ENCODE data around the gene CEP295NL. TPM values are rescaled to one million over a fixed set of nuclear protein-coding genes. Genes with fewer than 3 reads are reported as not detected.
A peak's percentile ranks its signal among the peaks of the same experiment; 100 is the strongest.
"Not testable (repeated sequence)": the region's sequence is repeated elsewhere in the genome, so short reads cannot be mapped to it uniquely, and the experiment has no call there.

Gene CEP295NL
- polyA plus RNA-seq, 1 donor: 0.78 TPM

DNA sequence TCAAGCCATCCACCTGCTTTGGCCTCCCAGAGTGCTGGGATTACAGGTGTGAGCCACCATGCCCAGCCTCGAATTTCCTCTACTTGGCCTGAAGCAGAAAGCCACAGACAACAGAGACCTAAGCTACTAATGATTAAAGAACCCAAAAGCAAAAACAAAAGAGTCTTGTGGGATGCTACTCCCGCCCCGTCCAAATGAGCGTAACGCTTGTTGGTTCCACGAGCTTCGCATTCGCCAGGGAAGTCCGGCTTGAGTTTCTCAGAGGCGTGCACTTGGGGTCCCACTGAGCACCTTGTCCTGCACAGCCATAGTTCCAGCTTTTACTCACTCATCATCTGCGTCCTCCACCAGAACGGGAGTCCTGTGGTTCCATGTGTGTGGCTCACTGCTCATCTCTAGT lies 16.0 kb downstream of the CEP295NL start:
- DNase-seq: no peak

GRCh38 chr17:78885956-78886355 lies 17.0 kb downstream of the CEP295NL start:
- DNase-seq: no peak

DNA sequence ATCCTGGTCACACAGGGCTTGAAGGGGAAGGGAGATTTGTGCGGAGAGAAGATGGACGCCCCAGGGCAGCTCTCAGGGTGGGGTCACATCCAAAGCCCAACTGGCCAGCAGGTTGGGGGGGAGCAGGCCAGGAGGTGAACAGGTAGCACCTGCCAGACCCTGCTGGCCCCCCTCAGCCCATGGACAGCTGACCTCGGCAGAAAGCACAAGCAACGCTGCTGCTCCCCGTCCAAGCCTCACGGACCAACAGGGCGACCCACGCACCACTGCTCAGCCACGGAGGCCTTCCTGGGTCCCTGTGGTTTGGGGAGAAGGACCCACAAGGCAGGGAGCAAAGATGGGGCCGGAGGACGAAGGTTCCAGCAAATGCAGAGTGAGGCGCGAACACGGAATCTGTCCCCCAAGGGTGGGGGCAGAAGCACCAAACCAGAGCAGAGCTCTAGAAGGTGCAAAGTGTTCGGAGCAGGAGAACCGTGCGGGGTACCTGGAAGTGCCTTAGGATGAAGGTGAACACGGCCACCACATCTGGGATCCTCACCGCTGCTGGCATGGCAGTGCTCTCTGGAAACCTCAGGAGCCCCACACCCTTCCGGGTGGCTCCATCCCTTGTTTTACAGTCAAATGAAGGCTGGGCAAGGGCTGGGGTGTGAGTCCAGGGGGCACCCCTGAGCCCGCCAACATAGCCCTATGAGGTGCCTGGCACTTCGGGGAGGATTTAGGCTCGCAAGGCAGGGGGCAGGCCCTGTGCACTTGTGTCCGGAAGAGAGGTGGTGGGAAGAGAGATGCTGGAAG lies 17.9 kb downstream of the CEP295NL start:
- DNase-seq: no peak

- DNase-seq: no peak
These were observed 18.7 kb downstream of the CEP295NL start for GRCh38 chr17:78884148-78884825.

- no peak for DNase-seq
These were observed 19.4 kb downstream of the CEP295NL start for GRCh38 chr17:78883533-78884131.

- no peak for DNase-seq
These were observed 19.9 kb downstream of the CEP295NL start for GRCh38 chr17:78883089-78883532.

GRCh38 chr17:78882540-78883088 lies 20.4 kb downstream of the CEP295NL start:
- no peak for DNase-seq

DNA sequence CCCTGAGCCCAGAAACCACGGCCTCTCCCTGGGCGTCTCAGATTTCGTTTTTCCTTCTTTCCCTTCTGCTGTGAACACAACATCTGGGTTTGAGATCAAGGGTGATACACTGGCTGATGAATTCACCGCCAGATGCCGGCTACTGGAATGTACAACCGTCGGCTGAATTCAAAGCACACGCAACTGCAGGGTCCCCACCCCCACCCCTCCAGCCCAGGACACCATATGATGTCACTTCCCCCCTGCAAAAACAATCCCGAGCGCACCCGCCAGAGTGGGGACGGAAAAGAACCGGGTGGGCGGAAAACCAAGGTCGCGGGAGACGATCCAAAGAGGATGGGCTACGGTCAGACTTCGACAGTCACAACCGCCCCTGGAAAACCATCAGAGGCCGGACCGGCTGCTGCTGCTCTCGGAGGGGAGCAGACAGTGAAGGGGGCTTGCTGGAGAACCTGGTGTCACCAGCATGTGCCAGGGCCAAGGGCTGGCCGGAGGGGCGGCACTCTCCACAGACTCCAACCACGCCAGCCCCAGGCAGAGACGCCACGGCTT lies 23.3 kb downstream of the CEP295NL start:
- peak; percentile 64 for DNase-seq

GRCh38 chr17:78878871-78879527 lies 24.0 kb downstream of the CEP295NL start:
- no peak for DNase-seq

GRCh38 chr17:78878261-78878660 lies 24.7 kb downstream of the CEP295NL start:
- no peak for DNase-seq

- not testable (repeated sequence) for DNase-seq
These were observed 26.0 kb downstream of the CEP295NL start for GRCh38 chr17:78876954-78877517.

GRCh38 chr17:78876094-78876597 lies 26.9 kb downstream of the CEP295NL start:
- no peak for DNase-seq

- DNase-seq: peak; percentile 52
These were observed 27.5 kb downstream of the CEP295NL start for GRCh38 chr17:78875363-78876093.

DNA sequence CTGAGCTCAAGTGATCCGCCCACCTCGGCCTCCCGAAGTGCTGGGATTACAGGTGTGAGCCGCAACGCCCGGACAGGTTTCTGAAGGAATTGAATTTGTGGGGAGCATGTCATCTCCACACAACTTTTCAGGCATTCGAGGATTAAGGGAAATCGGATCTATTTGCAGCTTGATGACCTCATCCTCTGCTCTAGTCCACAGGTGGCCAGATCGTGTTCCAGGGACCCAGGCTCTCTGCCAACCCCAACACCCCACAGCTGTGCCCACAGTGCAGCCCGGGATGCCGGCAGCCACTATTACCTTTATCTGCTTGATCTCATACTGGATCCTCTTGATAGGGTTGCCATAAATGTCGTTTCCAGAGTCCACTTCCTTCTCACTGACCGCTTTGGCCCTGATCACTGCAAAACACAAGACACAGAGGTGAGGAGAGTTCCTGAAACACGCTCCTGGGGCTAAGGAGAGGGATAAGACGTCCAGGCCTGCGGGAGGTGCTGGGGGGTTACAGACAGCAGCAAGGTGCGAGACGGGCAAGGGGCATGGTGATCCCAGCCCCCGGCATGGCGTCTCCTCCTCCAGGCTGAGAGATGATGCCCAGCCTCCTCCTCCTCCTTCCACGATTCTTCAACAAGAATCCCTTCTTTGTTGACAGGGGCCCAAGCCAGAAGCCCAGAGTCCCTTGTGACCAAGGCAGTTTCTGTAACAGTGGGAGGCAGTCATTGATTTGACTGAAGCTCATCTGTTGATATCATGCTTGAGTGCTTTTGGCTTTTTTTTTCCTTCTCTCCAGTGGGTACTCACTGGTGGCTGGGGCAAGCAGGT lies 29.3 kb downstream of the CEP295NL start:
- no peak for DNase-seq

GRCh38 chr17:78872486-78872885 lies 30.5 kb downstream of the CEP295NL start:
- no peak for DNase-seq

DNA sequence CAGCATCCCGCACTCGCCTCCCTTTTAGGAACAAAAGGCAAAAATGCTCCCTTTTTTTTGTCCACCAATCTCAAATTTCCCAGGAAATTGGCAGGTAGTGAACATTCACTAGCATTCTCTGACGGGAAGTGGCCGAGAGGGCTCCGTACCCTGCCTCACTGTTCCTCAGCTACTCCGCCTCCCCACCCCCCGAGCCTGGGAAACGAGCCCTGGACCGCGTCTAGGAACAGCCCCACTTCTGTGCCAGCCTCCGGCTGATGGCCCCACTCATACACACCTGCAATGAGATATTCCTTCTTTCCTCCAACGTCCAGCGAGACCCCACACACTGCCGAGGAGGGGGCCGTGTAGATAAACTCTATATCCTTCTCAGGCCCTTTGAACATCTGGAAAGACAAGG lies 32.4 kb downstream of the CEP295NL start:
- DNase-seq: no peak

DNA sequence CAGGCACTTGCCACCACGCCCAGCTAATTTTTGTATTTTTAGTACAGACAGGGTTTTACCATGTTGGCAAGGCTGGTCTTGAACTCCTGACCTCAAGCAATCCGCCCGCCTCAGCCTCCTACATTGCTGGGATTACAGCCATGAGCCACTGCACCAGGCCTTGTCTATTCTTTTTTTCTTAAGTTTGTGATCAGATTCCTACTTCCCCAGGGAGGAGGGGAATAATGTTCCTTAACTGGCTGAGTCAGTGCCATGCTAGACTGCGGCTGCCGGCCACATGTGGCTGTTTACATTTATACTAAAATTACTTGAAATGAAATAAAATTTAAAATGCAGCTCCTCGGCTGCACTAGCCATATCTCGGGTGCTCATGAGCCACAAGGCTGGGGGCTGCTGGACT lies 34.6 kb downstream of the CEP295NL start:
- DNase-seq: no peak

GRCh38 chr17:78867046-78867445 lies 36.0 kb downstream of the CEP295NL start:
- not testable (repeated sequence) for DNase-seq

GRCh38 chr17:78865682-78866390 lies 37.2 kb downstream of the CEP295NL start:
- peak; percentile 77 for DNase-seq

Data from left kidney (tissue), 2 donors.